Measurements from ENCODE around the gene PGGHG. TPM values are rescaled to one million over a fixed set of nuclear protein-coding genes. Genes with fewer than 3 reads are reported as not detected.

Gene PGGHG
- total and polyA plus RNA-seq, 4 donors, result 21.6 to 145 (median 87.9) TPM

- Histone ChIP-seq H3K36me3 (ENCODE audit: control insufficient read depth in 4 of 4, insufficient read depth in 4 of 4, low read length in 4 of 4) (no peaks in the 10 kb centered on the region), H3K4me3 (no peak overlapping the region), H3K4me1 (ENCODE audit: control insufficient read depth in 5 of 5, insufficient read depth in 5 of 5, low read length in 5 of 5) (peaks cover 0 to 1% (median 0%) of the 10 kb centered on the region in 5 donors), H3K9ac (ENCODE audit: insufficient read depth in 1 of 2, low read length in 2 of 2) (no peak overlapping the region), H3K27ac (ENCODE audit: low read depth in 1 of 2, low read length in 1 of 2) (no peak overlapping the region), H3K9me3 (ENCODE audit: control insufficient read depth in 4 of 4, insufficient read depth in 3 of 4, low read length in 3 of 4) (no peaks in the 10 kb centered on the region), H3K27me3 (ENCODE audit: control insufficient read depth in 3 of 3, insufficient read depth in 3 of 3, low read length in 2 of 3) (no peaks in the 10 kb centered on the region)
- DNase-seq, result no peak
- TF ChIP-seq CTCF (IDR thresholded peaks at IDR 0.05; ENCODE audit: control extremely low read depth, extremely low read depth), result no peak
- WGBS, 2 donors, result 92% methylated on average over 11 of the region's 11 CpGs
- ATAC-seq (ENCODE audit: insufficient read depth, low FRiP score), result no peak
These were observed 56.1 kb downstream of the PGGHG start for GRCh38 chr11:344836-345578.

Small RNAs within 50 kb of the gene (small RNA-seq; reads per million reads assigned to genes)
- gene AC136475.6 (ENCODE audit: low replicate concordance), result not detected

Other genes with a start within 250 kb of the PGGHG start
- not detected for gene SCGB1C1, start 96.0 kb upstream of the PGGHG start, total RNA-seq
- gene SCGB1C1, start 96.0 kb upstream of the PGGHG start, polyA plus RNA-seq, result not detected
- gene BET1L, start 81.7 kb upstream of the PGGHG start, total RNA-seq, result 10 to 100 TPM; 29.7 to 58.7 TPM
- gene BET1L, start 81.7 kb upstream of the PGGHG start, polyA plus RNA-seq, result 10 to 100 TPM; 30.1 to 49.9 TPM
- 100 to 1,000 TPM; 104 to 122 TPM for gene RIC8A, start 81.4 kb upstream of the PGGHG start, total RNA-seq
- gene RIC8A, start 81.4 kb upstream of the PGGHG start, polyA plus RNA-seq, result 10 to 100 TPM; 52.1 to 83.2 TPM
- gene SIRT3, start 52.8 kb upstream of the PGGHG start, total RNA-seq, result 10 to 100 TPM; 16.0 to 21.2 TPM
- 10 to 100 TPM; 14.6 to 16.9 TPM for gene SIRT3, start 52.8 kb upstream of the PGGHG start, polyA plus RNA-seq
- 100 to 1,000 TPM in 1 of 2 donors, 10 to 100 TPM in 1; 75.2 to 131 TPM for gene PSMD13, start 52.1 kb upstream of the PGGHG start, total RNA-seq
- gene PSMD13, start 52.1 kb upstream of the PGGHG start, polyA plus RNA-seq, result 100 to 1,000 TPM; 158 to 184 TPM
- 1 to 10 TPM; 2.1 to 2.7 TPM for gene NLRP6, start 10.7 kb upstream of the PGGHG start, total RNA-seq
- gene NLRP6, start 10.7 kb upstream of the PGGHG start, polyA plus RNA-seq, result 1 to 10 TPM in 1 of 2 donors, under 1 TPM in 1; 0.08 to 9.6 TPM
- gene IFITM5, start 10.4 kb downstream of the PGGHG start, total RNA-seq, result not detected
- not detected for gene IFITM5, start 10.4 kb downstream of the PGGHG start, polyA plus RNA-seq
- gene IFITM2, start 18.7 kb downstream of the PGGHG start, total RNA-seq, result 100 to 1,000 TPM in 1 of 2 donors, 10 to 100 TPM in 1; 75.7 to 656 TPM
- 1,000 to 10,000 TPM; 1,063 to 4,189 TPM for gene IFITM2, start 18.7 kb downstream of the PGGHG start, polyA plus RNA-seq
- gene IFITM1, start 24.9 kb downstream of the PGGHG start, total RNA-seq, result 100 to 1,000 TPM in 1 of 2 donors, 10 to 100 TPM in 1; 53.3 to 104 TPM
- gene IFITM1, start 24.9 kb downstream of the PGGHG start, polyA plus RNA-seq, result 100 to 1,000 TPM; 275 to 531 TPM
- gene IFITM3, start 31.7 kb downstream of the PGGHG start, total RNA-seq, result 100 to 1,000 TPM; 191 to 903 TPM
- gene IFITM3, start 31.7 kb downstream of the PGGHG start, polyA plus RNA-seq, result 1,000 to 10,000 TPM; 1,642 to 2,585 TPM
- gene B4GALNT4, start 80.4 kb downstream of the PGGHG start, total RNA-seq, result 1 to 10 TPM; 1.4 to 6.8 TPM
- gene B4GALNT4, start 80.4 kb downstream of the PGGHG start, polyA plus RNA-seq, result 1 to 10 TPM; 2.1 to 4.6 TPM
- 10 to 100 TPM; 15.7 to 63.1 TPM for gene PKP3, start 105.1 kb downstream of the PGGHG start, total RNA-seq
- 10 to 100 TPM; 33.8 to 46.8 TPM for gene PKP3, start 105.1 kb downstream of the PGGHG start, polyA plus RNA-seq
- 10 to 100 TPM; 25.7 to 87.3 TPM for gene SIGIRR, start 125.9 kb downstream of the PGGHG start, total RNA-seq
- 100 to 1,000 TPM in 1 of 2 donors, 10 to 100 TPM in 1; 43.4 to 112 TPM for gene SIGIRR, start 125.9 kb downstream of the PGGHG start, polyA plus RNA-seq
- 10 to 100 TPM in 1 of 2 donors, 1 to 10 TPM in 1; 5.8 to 17.6 TPM for gene ANO9, start 152.9 kb downstream of the PGGHG start, total RNA-seq
- 10 to 100 TPM in 1 of 2 donors, 1 to 10 TPM in 1; 8.7 to 18.6 TPM for gene ANO9, start 152.9 kb downstream of the PGGHG start, polyA plus RNA-seq
- gene PTDSS2, start 161.2 kb downstream of the PGGHG start, total RNA-seq, result 10 to 100 TPM; 26.8 to 29.4 TPM
- gene PTDSS2, start 161.2 kb downstream of the PGGHG start, polyA plus RNA-seq, result 10 to 100 TPM; 20.4 to 36.5 TPM
- 100 to 1,000 TPM; 152 to 313 TPM for gene RNH1, start 218.1 kb downstream of the PGGHG start, total RNA-seq
- gene RNH1, start 218.1 kb downstream of the PGGHG start, polyA plus RNA-seq, result 100 to 1,000 TPM; 153 to 315 TPM
- 10 to 100 TPM; 20.5 to 73.5 TPM for gene HRAS, start 246.4 kb downstream of the PGGHG start, total RNA-seq
- gene HRAS, start 246.4 kb downstream of the PGGHG start, polyA plus RNA-seq, result 100 to 1,000 TPM in 1 of 2 donors, 10 to 100 TPM in 1; 65.8 to 133 TPM
- 10 to 100 TPM in 1 of 2 donors, 1 to 10 TPM in 1; 3.4 to 11.7 TPM for gene LRRC56, start 248.4 kb downstream of the PGGHG start, total RNA-seq
- gene LRRC56, start 248.4 kb downstream of the PGGHG start, polyA plus RNA-seq, result 1 to 10 TPM; 3.8 to 5.7 TPM

All from lung (tissue), 13 donors.